SK-N-SH (cell line): ENCODE measurements around the gene DEGS2. TPM values are rescaled to one million over a fixed set of nuclear protein-coding genes. Genes with fewer than 3 reads are reported as not detected.

Experiments used
- CTCF ChIA-PET: fragments of 300-600, 350-600 bp; formaldehyde crosslinking; extraction: SDS; loops from one replicate; lab custom pipeline; 2021; lab: Yijun Ruan, JAX
- POLR2A ChIA-PET: fragments of 350-600 bp; sonication (Branson Sonifier 250); formaldehyde crosslinking; extraction: SDS; loops from one replicate; lab custom pipeline; 2020; ENCODE audit warnings: antibody characterized with exemption, inconsistent platforms; lab: Yijun Ruan, JAX
- DNase-seq: peaks from one replicate; pipeline ENCODE4 v3.0.0; 2012
- H2AFZ ChIP-seq: fragments of 200-600 bp; sonication (generic); 2 replicates; pipeline ENCODE4 v1.8.1; 2016; ENCODE audit warnings: antibody characterized with exemption, mild to moderate bottlenecking, low read depth
- H3F3A ChIP-seq: fragments of 200-600 bp; sonication (generic); replicated peaks from 2 replicates; pipeline ENCODE3; 2016; ENCODE audit warnings: antibody characterized with exemption, mild to moderate bottlenecking; ENCODE audit not compliant: insufficient read depth
- H3K27ac ChIP-seq, 2 experiments: fragments of 200-500 bp in 1 of 2; fragments of 200-600 bp in 1 of 2; sonication (Bioruptor generic) in 1 of 2; sonication (generic), shearing (Covaris generic) in 1 of 2; 2 replicates each; pipeline versions ENCODE4 v1.5.1 to v1.6.1; 2014 to 2016; ENCODE audit warnings: low read depth in 2 of 2, inconsistent platforms in 1 of 2, low read length in 1 of 2, mild to moderate bottlenecking in 1 of 2, mixed read lengths in 1 of 2
- H3K27me3 ChIP-seq: fragments of 200-600 bp; sonication (generic), shearing (Covaris generic); 2 replicates; pipeline ENCODE4 v1.6.1; 2016; ENCODE audit warnings: mixed run types; ENCODE audit not compliant: insufficient read depth
- H3K36me3 ChIP-seq, 2 experiments: fragments of 200-500 bp in 1 of 2; fragments of 200-600 bp in 1 of 2; sonication (Bioruptor generic) in 1 of 2; sonication (generic) in 1 of 2; replicated peaks in 1 of 2; 2 replicates each; pipeline versions ENCODE3 to v1.5.1; 2014 to 2016; ENCODE audit warnings: low read length in 1 of 2, mild to moderate bottlenecking in 1 of 2; ENCODE audit not compliant: insufficient read depth in 2 of 2, control insufficient read depth in 1 of 2
- H3K4me1 ChIP-seq, 2 experiments: fragments of 200-500 bp in 1 of 2; fragments of 200-600 bp in 1 of 2; sonication (Bioruptor generic) in 1 of 2; sonication (generic), shearing (Covaris generic) in 1 of 2; 2 replicates each; pipeline versions ENCODE4 v1.5.1 to v1.6.1; 2014 to 2016; ENCODE audit warnings: low read depth in 1 of 2, low read length in 1 of 2, mixed run types in 1 of 2; ENCODE audit not compliant: insufficient read depth in 2 of 2, control insufficient read depth in 1 of 2
- H3K4me2 ChIP-seq: fragments of 200-600 bp; sonication (generic), shearing (Covaris generic); 2 replicates; pipeline ENCODE4 v1.6.1; 2017; ENCODE audit warnings: mixed run types
- H3K4me3 ChIP-seq, 2 experiments: fragments of 200-500 bp in 1 of 2; fragments of 200-600 bp in 1 of 2; sonication (Bioruptor generic) in 1 of 2; sonication (generic), shearing (Covaris generic) in 1 of 2; 2 replicates each; pipeline versions ENCODE4 v1.5.1 to v1.8.1; 2014 to 2016; ENCODE audit warnings: low read depth in 2 of 2, inconsistent platforms in 1 of 2, low read length in 1 of 2, mild to moderate bottlenecking in 1 of 2, mixed read lengths in 1 of 2, moderate library complexity in 1 of 2
- H3K79me2 ChIP-seq: fragments of 200-600 bp; sonication (generic); 2 replicates; pipeline ENCODE4 v1.8.1; 2017; ENCODE audit warnings: mild to moderate bottlenecking; ENCODE audit not compliant: insufficient read depth
- H3K9ac ChIP-seq: fragments of 200-600 bp; sonication (generic); 2 replicates; pipeline ENCODE4 v1.6.1; 2017; ENCODE audit warnings: mixed run types
- H3K9me2 ChIP-seq: fragments of 200-600 bp; sonication (generic); 2 replicates; pipeline ENCODE4 v1.6.1; 2017; ENCODE audit warnings: mixed run types
- H3K9me3 ChIP-seq: fragments of 200-600 bp; sonication (generic); 2 replicates; pipeline ENCODE4 v1.6.1; 2017; ENCODE audit warnings: mixed run types, mild to moderate bottlenecking, moderate library complexity
- H4K20me1 ChIP-seq: fragments of 200-600 bp; sonication (generic); 2 replicates; pipeline ENCODE4 v1.6.1; 2017; ENCODE audit warnings: mild to moderate bottlenecking, mixed run types; ENCODE audit not compliant: insufficient read depth
- CHD2 ChIP-seq: fragments of 150-350 bp; IDR thresholded peaks from 2 replicates; pipeline ENCODE4 v1.6.1; 2018; ENCODE audit warnings: low read length; ENCODE audit not compliant: partially characterized antibody
- CTCF ChIP-seq: fragments of 200-600 bp; sonication (generic); IDR thresholded peaks from 2 replicates; pipeline ENCODE4 v1.6.1; 2017; ENCODE audit warnings: antibody characterized with exemption, mild to moderate bottlenecking, moderate library complexity
- FOSL2 ChIP-seq: IDR thresholded peaks from 2 replicates; pipeline ENCODE4 v1.4.0; 2012; ENCODE audit warnings: low read depth, mild to moderate bottlenecking, moderate library complexity, borderline replicate concordance
- GABPA ChIP-seq: IDR thresholded peaks from 2 replicates; pipeline ENCODE4 v1.4.0; 2012; ENCODE audit warnings: low read depth, mild to moderate bottlenecking
- MEF2A ChIP-seq: IDR thresholded peaks from 2 replicates; pipeline ENCODE4 v1.4.0; 2012; ENCODE audit warnings: low read depth, borderline replicate concordance
- PBX3 ChIP-seq: IDR thresholded peaks from 2 replicates; pipeline ENCODE4; 2012
- POLR2AphosphoS5 ChIP-seq: IDR thresholded peaks from 2 replicates; pipeline ENCODE4 v1.6.1; 2012; ENCODE audit warnings: low read depth, low read length
- RFX5 ChIP-seq: IDR thresholded peaks from 2 replicates; pipeline ENCODE4 v1.6.1; 2012; ENCODE audit warnings: mild to moderate bottlenecking, improper control_type of control experiment, low read length
- SIN3A ChIP-seq: IDR thresholded peaks from 2 replicates; pipeline ENCODE4 v1.6.1; 2012; ENCODE audit warnings: low read depth, mild to moderate bottlenecking, low read length, moderate library complexity, borderline replicate concordance
- TAF1 ChIP-seq: IDR thresholded peaks from 2 replicates; pipeline ENCODE4 v1.6.1; 2012; ENCODE audit warnings: low read depth, mild to moderate bottlenecking, low read length, moderate library complexity, borderline replicate concordance
- TEAD4 ChIP-seq: IDR thresholded peaks from 2 replicates; pipeline ENCODE4 v1.4.0; 2012; ENCODE audit warnings: mild to moderate bottlenecking, borderline replicate concordance; ENCODE audit not compliant: insufficient read depth
- WGBS: methylation state at CpG from one replicate; pipeline ENCODE4 v1.1.6; 2017; ENCODE audit warnings: low lambda C conversion rate; 5-methylcytosine and 5-hydroxymethylcytosine counted together
- polyA plus RNA-seq, 3 experiments: library from polyadenylated mRNA; depleted of rRNA; stranded (reverse); fragments of >200 nt; gene quantifications; 2 replicates each; pipeline ENCODE4 v1.2.3, GENCODE V29; 2012
- TF ChIP-seq, protein P1 (sequence below): fragments of 150-350 bp; IDR thresholded peaks from 2 replicates; pipeline ENCODE4 v1.6.1; 2017; ENCODE audit warnings: antibody characterized with exemption, low read length, low read depth, borderline replicate concordance
- TF ChIP-seq, protein P2 (sequence below): IDR thresholded peaks from 2 replicates; pipeline ENCODE4 v1.4.0; 2012; ENCODE audit warnings: low read depth, borderline replicate concordance
- TF ChIP-seq, protein P3 (sequence below): fragments of 150-350 bp; IDR thresholded peaks from 2 replicates; pipeline ENCODE4 v1.6.1; 2016; ENCODE audit warnings: mild to moderate bottlenecking, low read depth, low read length

Gene DEGS2
- polyA plus RNA-seq, 1 of the 3 experiments (the other 2 are of a cell fraction), result 0.02 TPM

DNA sequence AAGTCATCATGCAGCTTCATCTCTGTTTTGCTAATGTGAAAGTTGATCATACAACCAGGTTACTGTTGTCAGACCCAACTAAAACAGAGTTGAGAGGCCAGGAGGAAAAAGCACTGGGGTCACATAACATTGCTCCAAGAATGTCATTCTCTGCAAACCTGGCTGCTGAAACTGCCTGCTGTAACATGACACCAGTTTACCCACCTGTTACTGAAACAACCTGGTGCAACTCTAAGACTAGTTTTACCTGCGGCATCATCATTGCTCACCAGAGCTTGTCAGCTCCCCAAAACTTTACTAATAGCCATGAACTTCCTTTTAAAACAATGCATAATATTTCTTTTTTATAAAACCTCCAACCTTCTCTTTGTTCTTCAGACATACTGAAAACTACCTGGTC is 30.7 kb upstream of the DEGS2 start (continued):
- TF ChIP-seq PBX3 (no peak), SIN3A (no peak), GABPA (no peak)
- TF ChIP-seq, protein P1, sequence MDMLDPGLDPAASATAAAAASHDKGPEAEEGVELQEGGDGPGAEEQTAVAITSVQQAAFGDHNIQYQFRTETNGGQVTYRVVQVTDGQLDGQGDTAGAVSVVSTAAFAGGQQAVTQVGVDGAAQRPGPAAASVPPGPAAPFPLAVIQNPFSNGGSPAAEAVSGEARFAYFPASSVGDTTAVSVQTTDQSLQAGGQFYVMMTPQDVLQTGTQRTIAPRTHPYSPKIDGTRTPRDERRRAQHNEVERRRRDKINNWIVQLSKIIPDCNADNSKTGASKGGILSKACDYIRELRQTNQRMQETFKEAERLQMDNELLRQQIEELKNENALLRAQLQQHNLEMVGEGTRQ, result no peak

GRCh38 chr14:100188392-100189030 is 29.1 kb upstream of the DEGS2 start:
- Histone ChIP-seq H2AFZ (no peak overlapping the region), H3K4me3 (no peak overlapping the region), H3K4me2 (no peak overlapping the region), H3K27ac (no peak overlapping the region), H3K4me1 (peaks cover 4 to 10% of the 10 kb centered on the region in 2 experiments; a peak in 2 of 4 replicates), H3K9ac (no peak overlapping the region), H3K79me2 (no peaks in the 10 kb centered on the region), H3K9me3 (no peaks in the 10 kb centered on the region), H3F3A (peaks cover 4% of the 10 kb centered on the region), H4K20me1 (no peaks in the 10 kb centered on the region), H3K9me2 (no peaks in the 10 kb centered on the region), H3K27me3 (no peaks in the 10 kb centered on the region), H3K36me3 (no peaks in the 10 kb centered on the region)
- TF ChIP-seq, protein P2, sequence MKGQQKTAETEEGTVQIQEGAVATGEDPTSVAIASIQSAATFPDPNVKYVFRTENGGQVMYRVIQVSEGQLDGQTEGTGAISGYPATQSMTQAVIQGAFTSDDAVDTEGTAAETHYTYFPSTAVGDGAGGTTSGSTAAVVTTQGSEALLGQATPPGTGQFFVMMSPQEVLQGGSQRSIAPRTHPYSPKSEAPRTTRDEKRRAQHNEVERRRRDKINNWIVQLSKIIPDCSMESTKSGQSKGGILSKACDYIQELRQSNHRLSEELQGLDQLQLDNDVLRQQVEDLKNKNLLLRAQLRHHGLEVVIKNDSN, result no peak
- no peak for TF ChIP-seq TEAD4
- no peak for TF ChIP-seq SIN3A
- DNase-seq, result no peak
- ChIA-PET CTCF (interaction anchor here (1.0 kb wide), 1 partner anchor 39 kb away, joined by 3 read pairs; no protein-coding TSS in a partner anchor), POLR2A (no interaction called here)
- 87% methylated on average over 7 of the region's 12 CpGs for whole genome bisulfite sequencing

- H3F3A ChIP-seq, result no peaks in the 10 kb centered on the region
- H3K36me3 ChIP-seq, result no peaks in the 10 kb centered on the region
- no peaks in the 10 kb centered on the region for H3K27me3 ChIP-seq
- H3K27ac ChIP-seq, result no peak overlapping the region
- no peaks in the 10 kb centered on the region for H3K9me2 ChIP-seq
- H3K4me3 ChIP-seq, result no peak overlapping the region
- CTCF ChIA-PET, result interaction anchor here (1.0 kb wide), 1 partner anchor 37 kb away, joined by 3 read pairs; no protein-coding TSS in a partner anchor
- H3K9me3 ChIP-seq, result no peaks in the 10 kb centered on the region
- no peaks in the 10 kb centered on the region for H4K20me1 ChIP-seq
- DNase-seq, result no peak
- 88% methylated on average over 12 of the region's 12 CpGs for WGBS
- H3K4me2 ChIP-seq, result no peak overlapping the region
- no peak overlapping the region for H2AFZ ChIP-seq
- no peak overlapping the region for H3K9ac ChIP-seq
- H3K79me2 ChIP-seq, result no peaks in the 10 kb centered on the region
- POLR2A ChIA-PET, result no interaction called here
- peaks cover 1 to 3% of the 10 kb centered on the region in 2 experiments; a peak in 2 of 4 replicates for H3K4me1 ChIP-seq
- no peak for TF ChIP-seq RFX5
- TF ChIP-seq FOSL2, result no peak
- TF ChIP-seq, protein P3, sequence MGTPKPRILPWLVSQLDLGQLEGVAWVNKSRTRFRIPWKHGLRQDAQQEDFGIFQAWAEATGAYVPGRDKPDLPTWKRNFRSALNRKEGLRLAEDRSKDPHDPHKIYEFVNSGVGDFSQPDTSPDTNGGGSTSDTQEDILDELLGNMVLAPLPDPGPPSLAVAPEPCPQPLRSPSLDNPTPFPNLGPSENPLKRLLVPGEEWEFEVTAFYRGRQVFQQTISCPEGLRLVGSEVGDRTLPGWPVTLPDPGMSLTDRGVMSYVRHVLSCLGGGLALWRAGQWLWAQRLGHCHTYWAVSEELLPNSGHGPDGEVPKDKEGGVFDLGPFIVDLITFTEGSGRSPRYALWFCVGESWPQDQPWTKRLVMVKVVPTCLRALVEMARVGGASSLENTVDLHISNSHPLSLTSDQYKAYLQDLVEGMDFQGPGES, result no peak
- TF ChIP-seq MEF2A, result no peak
- TF ChIP-seq CTCF, result no peak
- TF ChIP-seq CHD2, result no peak
- no peak for TF ChIP-seq TAF1
- TF ChIP-seq POLR2AphosphoS5, result no peak
Measured at GRCh38 chr14:100187247-100187833, 27.9 kb upstream of the DEGS2 start.
